Fibroblast of skin of scalp (primary cell): ENCODE data around the gene TRMT61A. TPM values are rescaled to one million over a fixed set of nuclear protein-coding genes. Genes with fewer than 3 reads are reported as not detected.

Experiments used
- DNase-seq: peaks from one replicate; pipeline ENCODE4 v3.0.0-alpha.2; 2013
- polyA plus RNA-seq, 2 experiments: library from polyadenylated mRNA; unstranded; fragments of 120-200 nt; gene quantifications; one replicate each; pipeline ENCODE4 v1.2.1, GENCODE V29; 2013; ENCODE audit not compliant: insufficient read length in 2 of 2

The TRMT61A gene
- polyA plus RNA-seq (2013, experiment 1 of 2; ENCODE audit: insufficient read length) = 10.5 TPM
- polyA plus RNA-seq (2013, experiment 2 of 2; ENCODE audit: insufficient read length) = 10.2 TPM

GRCh38 chr14:103528587-103529382 is at the start of gene TRMT61A:
TSS of gene TRMT61A (plus strand) at chr14:103529196. CDS start at chr14:103529979, 783 bp downstream.
- DNase-seq = peak; percentile 90

DNA sequence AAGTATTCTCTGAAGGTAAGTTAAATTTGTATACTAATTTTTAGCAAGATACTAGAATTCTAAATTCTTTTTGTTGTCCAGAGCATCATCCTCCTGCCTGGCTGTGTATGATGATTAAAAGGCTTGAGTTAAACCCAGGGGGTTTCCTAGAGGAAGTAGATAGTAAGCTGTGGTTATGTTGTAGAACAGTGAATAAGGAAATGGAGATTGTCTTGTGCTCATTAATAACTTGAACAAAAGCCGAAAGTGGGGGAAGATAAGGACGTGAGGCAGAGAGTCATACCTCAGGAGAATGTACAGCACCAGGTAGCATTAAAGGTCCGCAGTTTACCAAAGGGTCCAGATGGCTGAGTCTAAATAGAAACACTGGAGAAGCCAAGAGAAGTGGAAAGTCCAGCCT is 48.4 kb upstream of the TRMT61A start:
- no peak for DNase-seq

GRCh38 chr14:103483600-103483999 is 45.4 kb upstream of the TRMT61A start:
- peak; percentile 40 for DNase-seq

- DNase-seq = no peak
These were observed 43.5 kb upstream of the TRMT61A start for GRCh38 chr14:103485504-103485903.

- DNase-seq = no peak
These were observed 40.9 kb upstream of the TRMT61A start for GRCh38 chr14:103488071-103488470.

- peak; percentile 73 for DNase-seq
These were observed 40.0 kb upstream of the TRMT61A start for GRCh38 chr14:103488960-103489359.

- peak; percentile 70 for DNase-seq
These were observed 39.4 kb upstream of the TRMT61A start for GRCh38 chr14:103489621-103490020.

DNA sequence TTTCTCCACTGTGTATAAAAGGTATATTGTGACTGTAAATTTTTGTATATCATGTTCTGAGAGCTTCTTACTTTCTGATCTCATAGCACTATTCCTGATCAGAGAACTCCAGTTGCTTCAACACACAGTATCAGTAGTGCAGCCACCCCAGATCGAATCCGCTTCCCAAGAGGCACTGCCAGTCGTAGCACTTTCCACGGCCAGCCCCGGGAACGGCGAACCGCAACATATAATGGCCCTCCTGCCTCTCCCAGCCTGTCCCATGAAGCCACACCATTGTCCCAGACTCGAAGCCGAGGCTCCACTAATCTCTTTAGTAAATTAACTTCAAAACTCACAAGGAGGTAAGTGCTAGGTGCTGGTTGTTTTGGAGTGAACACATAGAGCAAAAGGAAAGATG is 37.3 kb upstream of the TRMT61A start:
- DNase-seq = no peak

GRCh38 chr14:103492156-103492925 is 36.7 kb upstream of the TRMT61A start:
- no peak for DNase-seq

- DNase-seq = no peak
These were observed 33.1 kb upstream of the TRMT61A start for GRCh38 chr14:103495854-103496253.

- DNase-seq = no peak
These were observed 32.2 kb upstream of the TRMT61A start for GRCh38 chr14:103496776-103497175.

GRCh38 chr14:103499709-103500108 is 29.3 kb upstream of the TRMT61A start:
- no peak for DNase-seq

DNA sequence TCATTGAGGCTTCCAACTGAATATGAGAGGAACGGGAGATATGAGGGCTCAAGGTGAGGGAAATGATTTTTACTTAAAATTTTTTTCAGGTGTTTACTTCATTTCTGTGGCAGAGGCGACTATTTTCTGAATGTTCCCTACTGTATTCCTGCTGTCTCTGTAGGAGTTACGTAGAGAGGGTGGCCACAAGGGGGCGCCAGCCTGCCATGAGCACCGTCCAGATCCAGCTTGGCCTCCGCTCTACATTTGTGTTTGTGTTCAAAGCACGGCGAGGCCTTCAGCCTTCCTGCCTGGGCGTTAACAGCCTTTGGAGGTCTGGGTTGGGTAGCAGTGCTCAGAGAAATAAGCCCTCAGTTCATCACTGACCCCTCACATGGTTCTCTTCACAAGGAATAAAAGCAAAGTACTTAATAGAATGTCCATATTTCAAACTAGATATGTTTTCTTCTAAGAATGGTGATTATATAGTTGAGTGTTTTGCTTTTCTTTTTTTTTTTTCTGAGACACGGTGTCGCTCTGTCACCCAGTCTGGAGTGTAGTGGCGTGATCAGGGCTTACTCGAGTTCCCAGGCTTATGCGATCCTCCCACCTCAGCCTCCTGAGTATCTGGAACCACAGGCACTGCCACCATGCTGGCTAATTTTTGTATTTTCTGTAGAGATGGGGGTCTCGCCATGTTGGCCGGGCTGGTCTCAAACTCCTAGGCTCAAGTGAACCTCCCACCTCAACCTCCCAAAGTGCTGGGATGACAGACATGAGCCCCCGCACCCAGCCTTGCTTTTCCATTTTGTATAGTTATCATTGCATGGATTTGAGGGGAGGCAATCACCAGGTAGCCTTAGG is 28.6 kb upstream of the TRMT61A start:
- peak; percentile 76 for DNase-seq

GRCh38 chr14:103501041-103501870 is 27.7 kb upstream of the TRMT61A start:
- no peak for DNase-seq

DNA sequence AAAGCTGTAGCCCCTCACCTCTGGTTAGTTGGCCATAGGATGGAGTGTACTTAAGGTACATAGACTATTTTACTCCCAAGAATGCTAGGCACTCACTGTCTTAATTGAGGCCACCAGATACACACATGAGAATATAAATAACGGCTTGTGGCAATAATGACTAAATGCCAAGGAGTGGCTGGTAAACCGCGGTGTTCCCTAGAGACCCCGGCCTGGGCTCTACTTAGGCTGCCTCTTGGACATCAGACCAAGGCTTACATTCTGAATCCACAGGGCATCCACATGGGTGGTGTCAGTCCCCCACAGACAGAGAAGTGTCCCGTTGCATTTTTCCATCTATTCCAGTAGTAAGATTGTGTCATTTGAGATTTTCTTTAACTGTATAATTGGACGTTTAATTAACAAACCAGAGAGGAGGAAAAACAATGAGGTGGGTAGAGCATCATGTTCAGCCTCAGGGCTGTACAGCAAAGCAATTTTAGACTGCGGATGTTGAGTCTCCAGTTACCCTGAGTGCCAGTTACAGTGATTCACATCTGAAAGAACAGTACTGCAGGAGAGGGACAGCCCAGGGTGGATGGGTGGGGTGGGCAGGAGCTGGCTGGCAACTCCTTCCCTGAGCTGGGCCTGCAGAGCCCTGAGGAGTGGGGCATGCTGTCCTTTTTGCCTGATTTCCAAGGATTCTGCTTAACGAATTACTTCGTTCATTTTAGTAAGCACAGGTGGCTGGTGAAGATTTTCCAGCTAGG is 26.9 kb upstream of the TRMT61A start:
- DNase-seq = no peak

- no peak for DNase-seq
These were observed 26.1 kb upstream of the TRMT61A start for GRCh38 chr14:103502877-103503276.

DNA sequence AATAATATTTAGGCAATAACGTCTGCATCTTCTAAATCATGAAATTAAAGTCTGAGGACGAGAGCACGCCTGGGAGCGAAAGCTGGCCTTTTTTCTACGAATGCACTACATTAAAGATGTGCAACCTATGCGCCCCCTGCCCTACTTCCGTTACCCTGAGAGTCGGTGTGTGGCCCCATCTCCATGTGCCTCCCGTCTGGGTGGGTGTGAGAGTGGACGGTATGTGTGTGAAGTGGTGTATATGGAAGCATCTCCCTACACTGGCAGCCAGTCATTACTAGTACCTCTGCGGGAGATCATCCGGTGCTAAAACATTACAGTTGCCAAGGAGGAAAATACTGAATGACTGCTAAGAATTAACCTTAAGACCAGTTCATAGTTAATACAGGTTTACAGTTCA is 25.7 kb upstream of the TRMT61A start:
- no peak for DNase-seq

GRCh38 chr14:103504991-103505565 is 23.9 kb upstream of the TRMT61A start:
- no peak for DNase-seq

DNA sequence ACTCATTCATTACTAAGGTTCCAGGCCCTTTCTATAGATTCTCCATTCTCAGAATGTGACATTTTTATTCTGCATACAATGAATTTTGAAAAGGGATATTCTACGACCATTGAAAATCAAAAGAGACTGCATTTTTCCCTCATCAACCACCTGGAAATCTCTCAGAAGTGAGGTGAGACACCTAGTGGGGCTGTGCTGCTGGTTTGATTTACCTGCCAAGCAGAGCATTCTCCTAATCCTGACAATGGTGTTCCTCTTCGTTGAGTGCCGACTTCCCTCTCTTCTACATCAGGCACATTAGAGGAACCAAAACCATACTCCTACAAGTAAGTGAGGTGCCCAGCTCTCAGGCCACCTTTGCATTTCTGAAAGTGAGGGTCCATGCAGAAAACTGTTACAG is 21.2 kb upstream of the TRMT61A start:
- no peak for DNase-seq

GRCh38 chr14:103508521-103509329 is 20.3 kb upstream of the TRMT61A start:
- no peak for DNase-seq
